ENCODE data around the gene TUG1. TPM values are rescaled to one million over a fixed set of nuclear protein-coding genes. Genes with fewer than 3 reads are reported as not detected.

TUG1 gene
- total RNA-seq, 1 donor from 2014 or later, result 114 TPM

- no peak overlapping the region for H3K27ac Mint-ChIP-seq (ENCODE audit: unreplicated experiment)
- H3K4me1 Mint-ChIP-seq, result no peaks in the 10 kb centered on the region
- H3K36me3 Mint-ChIP-seq (ENCODE audit: low read depth), result no peaks in the 10 kb centered on the region
- DNase-seq (ENCODE audit: low read depth, low spot score), result no peak
- no peak overlapping the region for H3K4me3 Mint-ChIP-seq
- H3K27me3 Mint-ChIP-seq (ENCODE audit: low read depth), result no peaks in the 10 kb centered on the region
- no peak for TF ChIP-seq CTCF (conservative IDR thresholded peaks at IDR 0.05)
- H3K9me3 Mint-ChIP-seq, result peaks cover 2% of the 10 kb centered on the region
These were observed 51.3 kb downstream of the TUG1 start for GRCh38 chr22:31020334-31020733.

GRCh38 chr22:31022516-31022915 lies 53.5 kb downstream of the TUG1 start:
- no peaks in the 10 kb centered on the region for H3K4me1 Mint-ChIP-seq
- no peak overlapping the region for H3K4me3 Mint-ChIP-seq
- DNase-seq (ENCODE audit: low read depth, low spot score), result no peak
- peak overlapping the region; percentile 43 for H3K27ac Mint-ChIP-seq (ENCODE audit: unreplicated experiment)
- H3K36me3 Mint-ChIP-seq (ENCODE audit: low read depth), result no peaks in the 10 kb centered on the region
- no peaks in the 10 kb centered on the region for H3K27me3 Mint-ChIP-seq (ENCODE audit: low read depth)
- H3K9me3 Mint-ChIP-seq, result peaks cover 4% of the 10 kb centered on the region
- no peak for TF ChIP-seq CTCF (conservative IDR thresholded peaks at IDR 0.05)

Other genes with a start within 250 kb of the TUG1 start
- gene MORC2, start 491 bp upstream of the TUG1 start, total RNA-seq, result 38.8 and 44.2 TPM in 2 replicates
- gene SMTN, start 112.1 kb downstream of the TUG1 start, total RNA-seq, result 53.8 and 55.0 TPM in 2 replicates
- 9.1 and 10.1 TPM in 2 replicates for gene SELENOM, start 138.3 kb downstream of the TUG1 start, total RNA-seq
- gene INPP5J, start 153.7 kb downstream of the TUG1 start, total RNA-seq, result 4.5 and 4.7 TPM in 2 replicates
- 24.3 and 24.7 TPM in 2 replicates for gene PLA2G3, start 171.2 kb downstream of the TUG1 start, total RNA-seq
- 31.7 and 33.8 TPM in 2 replicates for gene RNF185, start 190.9 kb downstream of the TUG1 start, total RNA-seq
- gene LIMK2, start 243.0 kb downstream of the TUG1 start, total RNA-seq, result 31.3 and 35.1 TPM in 2 replicates